ENCODE measurements around the gene SLC2A13. TPM values are rescaled to one million over a fixed set of nuclear protein-coding genes. Genes with fewer than 3 reads are reported as not detected.

The SLC2A13 gene
- total RNA-seq, 1 experiment from 2014 or later, result 15.3 TPM

- TF ChIP-seq E2F1 (CRISPR knock-in tag; IDR thresholded peaks at IDR 0.05) (no peak), PREB (CRISPR knock-in tag; IDR thresholded peaks at IDR 0.05; ENCODE audit: borderline replicate concordance) (no peak)
These were observed 133.8 kb downstream of the SLC2A13 start (continued) for GRCh38 chr12:39972119-39972518.

GRCh38 chr12:39971348-39971747 lies 134.5 kb downstream of the SLC2A13 start:
- DNase-seq (ENCODE audit: low spot score) (no peak), ATAC-seq (no peak)
- H3K27ac Mint-ChIP-seq, result no peak overlapping the region
- H3K4me1 Mint-ChIP-seq, result peaks cover 18% of the 10 kb centered on the region
- H3K27me3 Mint-ChIP-seq (ENCODE audit: low read depth), result no peaks in the 10 kb centered on the region
- H3K4me3 Mint-ChIP-seq, result no peak overlapping the region
- ChIA-PET CTCF (no interaction called here), POLR2A (no interaction called here)
- TF ChIP-seq SMAD4 (CRISPR knock-in tag; IDR thresholded peaks at IDR 0.05) (no peak), SMAD3 (CRISPR knock-in tag; IDR thresholded peaks at IDR 0.05; ENCODE audit: borderline replicate concordance) (no peak), ZMAT4 (CRISPR knock-in tag; IDR thresholded peaks at IDR 0.05) (no peak), ATF3 (CRISPR knock-in tag; conservative IDR thresholded peaks at IDR 0.05) (no peak), RORB (CRISPR knock-in tag; IDR thresholded peaks at IDR 0.05) (no peak), TP53 (CRISPR knock-in tag; IDR thresholded peaks at IDR 0.05) (no peak), ZSCAN18 (CRISPR knock-in tag; IDR thresholded peaks at IDR 0.05) (no peak), CREM (CRISPR knock-in tag; IDR thresholded peaks at IDR 0.05) (no peak)
- H3K9me3 Mint-ChIP-seq, result peaks cover 7% of the 10 kb centered on the region
- H3K36me3 Mint-ChIP-seq, result peaks cover 8% of the 10 kb centered on the region

- Mint-ChIP-seq H3K27me3 (ENCODE audit: low read depth) (no peaks in the 10 kb centered on the region), H3K36me3 (peaks cover 8% of the 10 kb centered on the region), H3K4me3 (no peak overlapping the region), H3K9me3 (peaks cover 7% of the 10 kb centered on the region), H3K27ac (no peak overlapping the region), H3K4me1 (peaks cover 5% of the 10 kb centered on the region; the same call in 1 of the 2 replicates)
- ATAC-seq (no peak), DNase-seq (ENCODE audit: low spot score) (no peak)
- TF ChIP-seq ZNF425 (CRISPR knock-in tag; conservative IDR thresholded peaks at IDR 0.05), result no peak
- TF ChIP-seq CDX4 (CRISPR knock-in tag; IDR thresholded peaks at IDR 0.05; ENCODE audit: borderline replicate concordance), result no peak
- TF ChIP-seq TEAD4 (CRISPR knock-in tag; IDR thresholded peaks at IDR 0.05), result no peak
- no peak for TF ChIP-seq MYBL2 (CRISPR knock-in tag; IDR thresholded peaks at IDR 0.05)
- no peak for TF ChIP-seq MXD4 (CRISPR knock-in tag; IDR thresholded peaks at IDR 0.05; ENCODE audit: borderline replicate concordance)
- no peak for TF ChIP-seq GTF2I (CRISPR knock-in tag; conservative IDR thresholded peaks at IDR 0.05)
- TF ChIP-seq CREB1 (CRISPR knock-in tag; IDR thresholded peaks at IDR 0.05), result no peak
- ChIA-PET POLR2A (no interaction called here), CTCF (no interaction called here)
These were observed 139.2 kb downstream of the SLC2A13 start for GRCh38 chr12:39966721-39967120.
